ENCODE data around the gene DYDC2.
A peak's percentile ranks its signal among the peaks of the same experiment; 100 is the strongest.
"Not testable (repeated sequence)": the region's sequence is repeated elsewhere in the genome, so short reads cannot be mapped to it uniquely, and the experiment has no call there.

DYDC2 gene

GRCh38 chr10:80356563-80356988, at the start of gene DYDC2, which contains the start of gene DYDC1:
Gene DYDC2, plus strand, starts transcription at chr10:80356781. Its CDS starts 5,663 bp downstream, at chr10:80362444.
Gene DYDC1, minus strand, starts transcription at chr10:80356755. Its CDS starts 4,154 bp downstream, at chr10:80352601.
- DNase-seq, result peak; percentile 21

GRCh38 chr10:80313523-80313922, 43.1 kb upstream of the DYDC2 start:
- no peak for DNase-seq

- DNase-seq, result no peak
Observed at GRCh38 chr10:80315391-80315790, 41.2 kb upstream of the DYDC2 start.

GRCh38 chr10:80318742-80319141, 37.8 kb upstream of the DYDC2 start:
- DNase-seq, result no peak

- DNase-seq, result no peak
Observed at GRCh38 chr10:80319318-80319717, 37.3 kb upstream of the DYDC2 start.

GRCh38 chr10:80319725-80320290, 36.8 kb upstream of the DYDC2 start:
- no peak for DNase-seq

GRCh38 chr10:80320377-80320776, 36.2 kb upstream of the DYDC2 start:
- DNase-seq, result no peak

GRCh38 chr10:80321183-80321582, 35.4 kb upstream of the DYDC2 start:
- DNase-seq, result no peak

- no peak for DNase-seq
Observed at GRCh38 chr10:80322158-80322557, 34.4 kb upstream of the DYDC2 start.

GRCh38 chr10:80322711-80323110, 33.9 kb upstream of the DYDC2 start:
- no peak for DNase-seq

GRCh38 chr10:80323311-80323710, 33.3 kb upstream of the DYDC2 start:
- DNase-seq, result no peak

- DNase-seq, result no peak
Observed at GRCh38 chr10:80324086-80324485, 32.5 kb upstream of the DYDC2 start.

- no peak for DNase-seq
Observed at GRCh38 chr10:80324891-80325364, 31.7 kb upstream of the DYDC2 start.

- no peak for DNase-seq
Observed at GRCh38 chr10:80333983-80334382, 22.6 kb upstream of the DYDC2 start.

- no peak for DNase-seq
Observed at GRCh38 chr10:80344276-80344675, 12.3 kb upstream of the DYDC2 start.

GRCh38 chr10:80344912-80345311, 11.7 kb upstream of the DYDC2 start:
- no peak for DNase-seq

GRCh38 chr10:80350251-80350650, 6.3 kb upstream of the DYDC2 start:
- no peak for DNase-seq

- DNase-seq, result no peak
Observed at GRCh38 chr10:80351220-80351619, 5.4 kb upstream of the DYDC2 start.

- DNase-seq, result no peak
Observed at GRCh38 chr10:80356989-80357850, 639 bp downstream of the DYDC2 start.

GRCh38 chr10:80357851-80358125, 1.2 kb downstream of the DYDC2 start:
- no peak for DNase-seq

GRCh38 chr10:80358925-80359324, 2.3 kb downstream of the DYDC2 start:
- DNase-seq, result not testable (repeated sequence)

- DNase-seq, result no peak
Observed at GRCh38 chr10:80359644-80360043, 3.1 kb downstream of the DYDC2 start.

GRCh38 chr10:80365510-80365909, 8.9 kb downstream of the DYDC2 start:
- no peak for DNase-seq

- no peak for DNase-seq
Observed at GRCh38 chr10:80371467-80371866, 14.9 kb downstream of the DYDC2 start.

GRCh38 chr10:80372675-80373074, 16.1 kb downstream of the DYDC2 start:
- no peak for DNase-seq

Measured in CD4-positive, alpha-beta T cell treated with Interleukin-12 subunit alpha and Interleukin-12 subunit beta, for 1 hour (primary cell).